HG03280 (cell line): ENCODE results near the gene YKT6.
"Not testable (repeated sequence)": the region's sequence is repeated elsewhere in the genome, so short reads cannot be mapped to it uniquely, and the experiment has no call there.

Experiments
- ATAC-seq: cut with Tn5 transposase; IDR thresholded peaks from one replicate; pipeline ENCODE4 v1.9.1; 2021; ENCODE audit warnings: mild to moderate bottlenecking, moderate library complexity; ENCODE audit not compliant: unreplicated experiment

Gene YKT6

GRCh38 chr7:44171901-44172300 is 28.9 kb upstream of the YKT6 start:
- ATAC-seq = not testable (repeated sequence)

GRCh38 chr7:44172352-44172751 is 28.4 kb upstream of the YKT6 start:
- no peak for ATAC-seq

DNA sequence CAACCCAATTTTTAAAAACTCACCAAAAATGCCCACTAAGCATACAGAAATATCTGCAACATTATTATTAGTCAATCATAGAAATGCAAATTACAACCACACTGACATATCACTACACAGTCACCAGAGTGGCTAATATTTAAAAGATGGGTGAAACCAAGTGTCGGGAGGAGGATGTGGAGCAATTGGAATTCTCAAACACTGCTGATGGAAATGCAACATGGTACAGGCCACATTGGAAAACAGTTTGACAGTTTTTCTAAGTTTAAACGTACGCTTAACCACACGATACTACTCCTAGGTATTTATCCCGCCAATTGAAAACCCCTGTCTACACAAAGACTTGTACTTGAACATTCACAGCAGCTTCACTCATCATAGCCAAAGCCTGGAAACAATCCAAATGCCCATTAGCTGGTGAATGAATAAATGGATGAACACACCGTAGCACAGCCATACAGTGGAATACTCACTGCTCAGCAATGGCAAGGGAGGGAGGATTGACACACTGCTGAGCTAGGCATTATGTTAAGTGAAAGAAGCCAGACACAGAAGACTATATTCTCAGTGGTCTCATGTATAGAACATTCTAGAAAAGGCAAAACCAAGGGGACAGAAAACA is 27.9 kb upstream of the YKT6 start:
- ATAC-seq = no peak

DNA sequence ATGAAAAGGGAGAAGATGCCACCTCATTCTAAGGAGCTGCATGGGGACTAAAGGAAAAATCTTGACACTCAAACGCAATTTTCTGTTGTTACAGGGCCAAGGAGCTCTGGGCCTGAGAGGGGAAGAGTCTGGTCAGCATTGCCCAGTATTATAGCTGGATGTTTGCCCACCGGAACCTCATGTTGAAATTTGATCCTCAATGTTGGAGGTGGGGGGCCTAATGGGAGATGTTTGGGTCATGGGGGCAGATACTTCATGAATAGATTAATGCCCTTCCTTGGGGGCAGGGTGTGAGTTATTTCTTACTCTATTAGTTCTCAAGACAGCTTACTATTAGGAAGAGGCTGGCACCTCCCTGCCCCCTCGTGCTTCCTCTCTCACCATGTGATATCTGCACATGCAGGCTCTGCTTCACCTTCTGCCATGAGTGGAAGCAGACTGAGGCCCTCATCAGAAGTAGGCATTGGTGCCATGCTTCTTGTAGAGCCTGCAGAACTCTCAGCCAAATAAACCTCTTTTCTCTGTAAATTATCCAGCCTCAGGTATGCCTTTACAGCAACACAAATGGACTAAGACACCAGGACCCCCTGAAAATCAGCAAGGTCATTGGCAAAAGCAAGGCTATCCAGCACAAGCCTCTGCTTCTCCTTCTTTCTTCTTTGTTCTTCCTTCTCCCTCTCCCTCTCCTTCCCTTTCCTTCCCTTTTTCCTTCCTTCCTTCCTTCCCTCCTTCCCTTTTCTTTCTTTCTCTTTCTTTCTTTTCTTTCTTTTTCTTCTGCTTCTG is 26.7 kb upstream of the YKT6 start:
- no peak for ATAC-seq

DNA sequence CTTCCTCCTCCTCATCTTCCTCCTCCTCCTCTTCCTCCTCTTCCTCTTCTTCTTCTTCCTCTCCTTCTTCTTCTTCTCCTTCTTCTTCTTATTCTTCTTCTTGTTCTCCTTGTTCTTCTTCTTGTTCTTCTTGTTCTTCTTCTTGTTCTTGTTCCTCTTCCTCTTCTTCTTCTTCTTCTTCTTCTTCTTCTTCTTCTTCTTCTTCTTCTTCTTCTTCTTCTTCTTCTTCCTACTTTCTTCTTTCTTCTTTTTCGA is 26.2 kb upstream of the YKT6 start:
- ATAC-seq = not testable (repeated sequence)

DNA sequence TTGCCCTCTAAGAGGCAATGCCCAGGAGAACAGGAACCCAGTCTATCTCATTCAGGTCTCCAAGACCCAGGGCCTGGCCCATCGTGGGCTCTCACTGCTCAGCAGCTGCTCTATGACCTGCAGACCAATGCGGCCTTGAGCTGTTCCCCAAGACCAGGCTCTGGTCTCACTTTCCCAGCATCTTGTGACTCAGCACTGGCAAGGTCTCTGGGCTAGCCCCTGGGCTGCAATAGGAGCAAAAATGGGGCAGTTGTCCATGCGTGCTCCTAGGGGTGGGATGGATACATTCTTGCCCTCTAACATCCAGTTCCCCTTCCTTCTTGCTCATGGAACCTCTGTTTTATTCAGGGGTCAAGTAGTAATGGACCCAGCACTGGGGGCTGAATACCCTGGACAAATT is 25.0 kb upstream of the YKT6 start:
- no peak for ATAC-seq

DNA sequence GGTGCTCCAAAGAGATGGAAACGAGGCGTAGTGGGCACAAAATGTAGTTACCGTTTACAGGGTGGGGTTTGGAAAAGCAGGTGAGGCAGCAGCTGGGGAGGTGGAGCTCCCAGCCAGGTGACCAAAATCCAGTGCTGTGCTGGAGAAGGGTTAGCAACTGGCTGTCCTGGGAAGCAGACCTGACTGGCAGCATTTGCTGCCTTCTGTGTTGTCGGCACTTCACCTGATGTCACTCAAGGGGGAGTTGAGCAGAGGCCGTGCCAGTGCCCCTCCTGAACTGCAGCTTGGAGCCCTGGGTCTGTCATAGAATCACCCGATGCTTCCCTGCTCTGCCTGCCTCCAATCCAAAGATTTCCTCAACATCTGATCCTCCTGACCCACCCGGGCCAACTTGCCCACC is 24.3 kb upstream of the YKT6 start:
- ATAC-seq = no peak

GRCh38 chr7:44177570-44178131 is 23.1 kb upstream of the YKT6 start:
- no peak for ATAC-seq

DNA sequence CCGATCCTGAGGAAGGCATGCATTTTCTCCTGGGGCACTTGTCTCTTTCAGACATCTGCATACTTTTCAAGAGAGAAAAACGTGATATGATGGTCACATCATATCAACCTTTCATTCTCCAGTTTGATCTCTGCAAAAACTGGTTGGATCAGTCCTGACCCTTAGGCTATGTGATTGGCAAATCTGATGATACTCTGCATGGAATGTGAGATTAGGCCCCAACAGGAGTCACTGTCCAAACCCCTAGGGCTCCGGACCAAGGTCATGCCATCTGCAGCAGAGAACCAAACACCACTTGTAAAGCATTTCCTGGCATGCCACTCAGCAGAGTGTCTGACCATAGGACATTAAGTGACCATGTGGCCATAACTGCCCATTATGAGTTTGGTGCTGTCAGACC is 20.1 kb upstream of the YKT6 start:
- ATAC-seq = no peak

DNA sequence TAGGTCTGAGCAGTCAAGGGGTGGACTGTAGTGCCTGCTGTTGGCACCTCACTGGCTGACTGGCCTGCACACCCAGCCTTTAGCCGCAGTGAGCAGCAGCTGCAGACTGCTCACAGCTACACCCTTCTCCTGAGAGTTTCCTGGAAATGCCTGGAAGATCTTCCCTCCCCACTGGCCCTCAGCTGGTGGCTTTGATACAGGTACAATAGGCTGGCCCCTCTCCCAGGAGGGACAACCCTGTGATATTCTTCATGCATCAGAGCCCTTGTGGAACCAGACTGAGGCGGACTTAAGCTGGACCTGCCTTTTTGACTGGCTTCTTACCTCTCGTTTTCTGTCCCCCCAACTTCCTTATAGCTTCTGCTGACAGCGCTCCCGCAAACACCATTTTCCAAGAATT is 18.0 kb upstream of the YKT6 start:
- no peak for ATAC-seq

DNA sequence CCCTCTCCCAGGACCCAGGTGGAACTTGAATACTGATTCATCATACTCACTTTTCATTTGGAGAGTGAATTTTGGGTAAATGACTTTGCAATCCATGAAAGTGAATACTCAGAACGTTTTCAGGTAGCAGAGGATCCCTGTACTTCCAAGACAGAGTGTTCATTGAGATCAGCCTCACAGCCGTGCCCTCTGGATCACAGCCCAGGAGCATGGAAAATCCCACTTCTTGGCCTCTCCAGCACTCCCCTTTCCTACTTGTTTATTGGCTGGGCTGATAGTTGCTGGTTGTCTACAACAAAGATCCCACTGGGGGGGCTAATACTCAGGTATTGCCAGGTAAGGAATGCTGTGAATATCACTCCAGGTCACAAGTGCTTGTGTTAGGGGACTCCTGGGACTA is 17.4 kb upstream of the YKT6 start:
- no peak for ATAC-seq

DNA sequence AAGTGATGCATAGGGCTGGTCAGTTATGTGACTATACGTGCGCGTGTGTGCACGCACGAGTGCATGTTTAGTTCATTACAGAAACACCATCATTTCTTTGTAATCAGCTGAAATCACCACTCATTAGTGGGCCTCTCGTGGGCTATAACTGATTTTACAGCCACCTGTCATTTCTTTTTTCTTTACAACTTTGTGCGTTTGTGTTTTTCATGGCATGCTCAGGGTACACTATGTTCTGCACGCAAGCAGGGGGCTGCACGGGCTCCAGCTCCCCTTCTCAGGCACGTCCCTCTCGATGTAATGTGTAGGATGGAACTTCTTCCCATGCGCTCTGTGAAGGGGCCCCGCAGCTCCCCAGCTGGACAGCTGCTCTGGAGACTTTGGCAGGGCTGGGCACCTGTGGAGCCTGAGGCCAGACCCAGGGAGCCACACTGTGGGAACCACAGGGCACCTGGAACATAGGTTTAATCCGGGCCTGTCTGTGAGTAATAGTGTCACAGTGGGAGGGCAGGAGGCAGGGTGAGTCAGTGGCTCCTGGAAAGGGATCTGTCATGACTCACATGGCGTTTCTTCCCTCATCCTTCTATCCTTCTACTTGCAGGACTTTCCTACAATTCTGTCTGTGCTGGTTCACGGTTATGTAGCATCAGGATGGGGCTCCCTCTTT is 16.4 kb upstream of the YKT6 start:
- ATAC-seq = no peak

DNA sequence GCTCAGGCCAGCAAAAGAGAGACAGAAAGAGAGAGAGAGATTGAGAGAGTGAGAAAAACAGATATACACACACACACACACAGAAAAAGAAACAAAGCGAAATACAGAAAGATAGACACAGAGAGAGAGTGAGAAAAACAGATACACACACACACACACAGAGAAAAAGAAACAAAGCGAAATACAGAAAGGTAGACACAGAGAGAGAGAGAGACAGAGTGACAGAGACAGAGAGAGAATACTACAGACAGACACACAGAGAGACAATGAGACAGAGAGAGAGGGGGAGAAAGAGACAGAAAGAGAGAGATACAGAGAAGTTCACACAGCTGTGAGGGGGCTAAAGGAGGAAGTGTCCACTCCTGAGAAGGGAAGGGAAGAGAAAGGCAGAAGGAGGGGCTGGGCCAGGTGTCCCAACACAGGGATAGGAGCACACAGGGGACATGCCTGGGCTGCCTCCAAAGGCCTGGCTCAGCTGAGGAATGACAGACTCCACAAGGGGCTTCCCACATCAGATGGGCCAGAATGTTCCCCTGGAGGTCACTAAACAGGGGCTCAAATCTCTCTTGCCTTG is 15.8 kb upstream of the YKT6 start:
- no peak for ATAC-seq

DNA sequence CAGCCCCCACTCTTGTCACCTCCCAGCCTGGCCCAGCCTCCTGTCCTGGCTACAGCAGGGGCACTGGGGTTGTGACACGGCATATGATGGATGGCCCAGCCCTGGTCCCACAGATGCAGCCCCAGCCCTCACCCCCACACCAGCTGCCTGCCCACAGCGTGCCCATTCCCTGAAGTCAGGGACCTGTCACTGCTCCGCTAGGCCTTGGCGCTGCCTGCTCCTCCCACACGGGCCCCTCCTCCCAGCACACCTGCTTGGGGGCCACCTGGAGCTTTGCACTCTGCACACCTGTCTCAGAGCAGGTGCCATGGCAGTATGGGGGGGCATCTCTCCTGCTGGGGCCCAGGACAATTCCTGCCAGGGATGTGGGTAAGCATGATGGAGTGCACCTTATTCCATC is 15.0 kb upstream of the YKT6 start:
- no peak for ATAC-seq

GRCh38 chr7:44186736-44187135 is 14.0 kb upstream of the YKT6 start:
- ATAC-seq = no peak

DNA sequence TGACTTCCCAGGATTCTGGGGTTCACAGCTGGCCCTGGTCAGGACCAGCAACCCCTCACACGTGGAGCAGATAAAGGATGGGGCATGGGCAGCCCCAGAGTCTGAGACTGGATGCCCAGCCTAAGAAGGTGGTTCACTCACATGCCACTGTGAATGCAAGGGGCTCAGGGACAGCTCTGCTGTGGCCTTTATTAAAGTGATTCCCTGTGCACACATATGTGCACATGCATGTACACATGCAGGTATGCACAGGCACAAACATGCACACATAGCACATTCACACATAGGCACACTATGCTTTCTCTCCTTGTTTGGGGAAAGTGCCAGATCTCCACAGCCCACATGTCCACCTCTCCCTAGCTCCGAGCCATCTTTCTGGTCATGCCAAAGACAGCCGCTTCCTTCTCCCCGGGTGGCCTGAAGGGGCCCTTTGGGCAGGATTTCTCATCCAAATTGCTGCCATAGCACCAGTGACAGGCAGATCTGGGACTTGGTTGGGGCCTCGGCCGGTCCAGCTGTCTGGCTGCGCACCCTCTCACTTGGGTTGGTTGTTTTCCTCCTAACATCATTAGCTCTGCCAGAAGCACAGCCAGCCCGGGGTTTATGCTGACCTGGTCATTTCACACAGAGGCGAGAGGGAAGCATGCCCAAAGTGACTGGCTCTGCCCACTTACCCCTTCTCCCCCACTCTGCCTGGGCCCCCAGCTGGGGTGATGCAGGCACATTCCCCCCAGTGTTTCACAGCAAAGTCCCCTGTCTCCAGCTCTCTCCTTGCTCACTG is 13.0 kb upstream of the YKT6 start:
- ATAC-seq = no peak

- no peak for ATAC-seq
Observed at GRCh38 chr7:44188480-44189225, 12.1 kb upstream of the YKT6 start.

DNA sequence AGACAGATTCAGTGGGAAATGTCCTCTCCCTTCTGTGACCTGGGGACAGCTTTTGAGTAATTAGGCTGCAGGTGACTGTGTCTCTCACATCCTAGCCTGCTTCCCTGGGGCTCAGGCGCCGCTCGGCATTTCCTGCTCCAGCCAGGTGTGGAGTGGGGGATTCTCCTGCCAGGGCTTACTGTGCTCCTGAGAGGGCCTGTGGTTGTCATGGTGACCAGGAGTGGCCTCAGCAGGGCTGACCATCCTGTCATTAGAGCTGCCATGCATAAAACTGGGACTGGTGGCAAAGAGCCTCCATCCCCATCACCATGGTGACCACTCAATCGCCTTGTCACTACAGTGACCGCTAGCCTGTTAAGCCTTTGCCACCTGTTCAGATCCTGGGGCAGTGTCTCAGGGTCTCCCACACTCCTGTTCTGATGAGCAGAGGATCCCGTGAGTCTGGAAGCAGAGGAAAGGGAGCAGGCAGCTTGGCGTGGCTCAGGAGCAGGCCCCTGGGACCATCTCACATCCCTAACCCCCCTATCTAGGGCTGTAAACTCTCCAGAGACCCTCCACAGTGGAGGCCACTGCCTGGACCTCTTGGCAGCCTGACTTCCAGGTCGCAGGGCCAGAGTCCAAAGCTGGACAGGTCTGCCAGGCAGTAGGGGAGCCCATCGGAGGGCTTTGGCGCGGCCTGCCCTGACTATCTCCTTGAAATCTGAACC is 11.3 kb upstream of the YKT6 start, which contains the start of gene GCK:
TSS of gene GCK (minus strand) at position 154 of the 707 bp plus-strand sequence. CDS start 486 bp downstream, outside the sequence.
- no peak for ATAC-seq

DNA sequence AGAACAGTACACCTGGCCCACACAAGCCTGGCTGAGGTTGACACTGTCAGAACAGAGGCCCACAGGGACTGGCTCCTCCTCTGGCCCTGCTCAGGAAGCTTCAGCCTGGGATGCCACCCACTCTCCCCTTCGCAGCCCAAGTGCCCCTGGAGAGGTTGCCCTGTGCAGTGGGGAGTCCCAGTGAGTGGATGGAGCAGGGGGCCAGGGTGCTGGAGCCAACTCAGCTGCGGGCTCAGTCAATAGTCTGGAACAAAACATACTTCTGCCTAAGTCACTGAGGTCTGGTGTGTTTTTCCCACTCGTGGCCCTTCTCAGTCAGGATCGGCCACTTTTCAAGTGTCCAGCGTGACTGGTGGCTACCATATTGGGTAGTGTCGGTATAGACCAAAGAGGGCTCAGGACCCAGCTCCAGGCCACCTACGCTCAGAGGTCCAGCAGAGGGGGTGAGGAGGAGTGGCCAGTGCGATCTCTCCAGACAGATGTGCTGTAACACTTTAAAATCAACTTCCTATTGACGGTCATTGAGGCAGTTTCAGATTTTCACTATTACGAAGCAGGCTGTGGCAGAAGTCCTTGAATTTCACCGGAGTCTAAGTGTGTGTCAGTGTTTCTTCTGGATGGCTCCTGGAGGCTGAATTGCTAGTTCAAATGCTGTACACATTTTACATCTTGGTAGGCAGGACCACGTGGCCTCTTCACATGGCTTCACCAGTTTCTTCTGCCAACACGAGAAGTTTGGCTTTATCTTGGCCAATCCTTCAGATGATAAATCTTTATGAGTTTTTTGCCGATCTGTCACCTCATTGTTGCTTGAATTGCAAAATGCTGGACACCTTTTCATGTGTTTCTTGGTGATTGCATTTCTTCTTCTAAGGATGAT is 10.5 kb upstream of the YKT6 start:
- ATAC-seq = no peak
